Testis (tissue), 2 donors: Measurements from ENCODE around the gene AAK1.

ENCODE experiments used
- CTCF ChIP-seq, 3 experiments: fragments of 450-650 bp in 2 of 3; fragments of 200-600 bp in 1 of 3; sonication (generic) in 1 of 3; IDR thresholded peaks; one replicate each; pipeline ENCODE4 v1.5.1; 2016 to 2019; ENCODE audit warnings: antibody characterized with exemption in 3 of 3, mild to moderate bottlenecking in 2 of 3, moderate library complexity in 1 of 3
- POLR2A ChIP-seq: fragments of 450-650 bp; IDR thresholded peaks from one replicate; pipeline ENCODE4 v1.6.1; 2017; ENCODE audit warnings: antibody characterized with exemption, mild to moderate bottlenecking, moderate library complexity

GRCh38 chr2:69652206-69652605 lies 8.7 kb upstream of the AAK1 start:
- TF ChIP-seq POLR2A (no peak), CTCF (IDR thresholded peaks at IDR 0.05) (no peak)
